ENCODE measurements around the gene TM7SF2.
"Not testable (repeated sequence)": the region's sequence is repeated elsewhere in the genome, so short reads cannot be mapped to it uniquely, and the experiment has no call there.

TM7SF2 gene

DNA sequence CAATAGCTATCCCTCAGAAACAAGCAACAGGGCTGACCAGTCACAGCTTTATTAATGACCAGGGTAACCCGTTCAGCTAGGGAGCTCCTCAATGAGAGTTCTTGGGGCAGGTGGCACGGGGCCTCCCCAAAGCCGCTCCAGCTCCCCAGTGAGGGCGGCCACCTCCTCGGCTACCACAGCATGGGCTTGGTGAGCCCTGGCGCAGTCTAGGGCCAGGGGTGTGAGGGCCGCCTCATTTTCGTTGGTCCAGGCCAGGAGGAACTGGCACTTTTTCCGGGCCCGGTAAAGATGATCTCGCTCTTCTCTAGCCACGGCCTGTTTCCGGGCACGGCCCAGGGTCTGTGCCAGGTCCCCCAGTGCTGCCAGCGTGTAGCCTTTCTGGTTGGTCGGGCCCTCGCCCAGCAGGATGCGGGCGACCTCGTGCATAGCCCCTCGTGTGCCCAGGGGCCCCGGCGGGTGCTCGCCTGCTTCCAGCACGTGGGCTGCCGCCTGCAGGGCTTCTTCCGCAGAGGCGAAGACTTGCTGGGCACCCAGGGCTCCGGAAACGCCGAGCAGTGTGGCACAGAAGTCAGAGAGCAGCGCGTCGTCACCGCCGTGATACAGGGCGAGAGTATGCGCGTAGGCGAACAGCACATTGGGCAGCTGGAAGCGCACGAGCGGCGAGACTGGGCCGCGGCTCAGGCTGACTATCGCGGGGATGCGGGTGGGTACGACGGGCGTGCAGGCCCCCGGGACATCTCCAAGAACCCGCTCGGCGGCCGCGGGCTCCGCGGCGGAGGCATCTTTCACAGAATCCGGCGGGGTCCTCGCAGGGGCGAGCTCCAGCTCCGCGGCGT lies 4.9 kb downstream of the TM7SF2 start:
- no peak for FAIRE-seq

DNA sequence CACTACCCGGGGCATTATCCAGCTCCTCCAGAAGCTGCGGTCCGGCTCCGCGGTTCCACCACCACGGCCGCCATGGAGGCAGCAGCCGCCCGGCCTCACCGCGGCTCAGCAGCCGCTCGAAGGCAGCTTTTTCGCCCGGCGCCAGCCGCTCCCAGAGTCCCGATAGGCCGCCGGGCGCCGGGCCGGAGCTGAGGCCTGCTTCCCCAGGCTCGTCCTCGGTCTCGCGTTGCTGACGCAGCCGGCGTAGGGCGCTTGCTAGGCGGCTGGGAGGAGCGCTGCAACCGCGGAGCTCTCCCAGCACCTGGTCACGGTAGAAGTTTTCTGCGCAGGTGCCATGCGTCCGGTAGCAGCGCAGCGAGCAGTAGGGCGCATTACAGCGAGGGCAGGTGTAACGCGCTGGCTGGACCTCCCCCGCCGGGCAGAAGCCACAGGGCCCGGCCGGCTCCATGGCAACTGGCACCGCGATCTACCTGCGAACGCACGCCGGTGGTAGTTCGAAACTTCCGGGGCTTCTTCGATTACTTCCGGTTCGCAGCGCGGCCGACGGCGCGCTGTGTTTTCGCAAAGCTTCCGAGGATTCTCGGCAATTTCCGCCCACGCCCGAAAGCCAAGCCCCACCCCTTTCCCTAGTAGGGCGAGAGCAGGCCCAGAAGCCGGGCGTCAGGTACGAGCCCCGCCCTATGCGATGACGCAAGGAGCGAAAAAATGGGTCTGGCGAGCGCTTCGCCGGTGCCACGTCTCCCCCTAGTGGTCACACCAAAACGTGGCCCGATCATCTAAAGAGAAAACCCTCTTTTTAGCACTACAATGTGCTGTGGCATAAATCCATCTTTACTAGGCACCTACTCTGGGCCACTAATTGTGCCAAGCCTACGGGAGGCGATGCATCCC lies 5.8 kb downstream of the TM7SF2 start, which contains the start of gene ZNHIT2:
TSS of gene ZNHIT2 (minus strand) at position 496 of the 891 bp plus-strand sequence. CDS start at position 448, 48 bp downstream.
- peak; percentile 91 for FAIRE-seq

DNA sequence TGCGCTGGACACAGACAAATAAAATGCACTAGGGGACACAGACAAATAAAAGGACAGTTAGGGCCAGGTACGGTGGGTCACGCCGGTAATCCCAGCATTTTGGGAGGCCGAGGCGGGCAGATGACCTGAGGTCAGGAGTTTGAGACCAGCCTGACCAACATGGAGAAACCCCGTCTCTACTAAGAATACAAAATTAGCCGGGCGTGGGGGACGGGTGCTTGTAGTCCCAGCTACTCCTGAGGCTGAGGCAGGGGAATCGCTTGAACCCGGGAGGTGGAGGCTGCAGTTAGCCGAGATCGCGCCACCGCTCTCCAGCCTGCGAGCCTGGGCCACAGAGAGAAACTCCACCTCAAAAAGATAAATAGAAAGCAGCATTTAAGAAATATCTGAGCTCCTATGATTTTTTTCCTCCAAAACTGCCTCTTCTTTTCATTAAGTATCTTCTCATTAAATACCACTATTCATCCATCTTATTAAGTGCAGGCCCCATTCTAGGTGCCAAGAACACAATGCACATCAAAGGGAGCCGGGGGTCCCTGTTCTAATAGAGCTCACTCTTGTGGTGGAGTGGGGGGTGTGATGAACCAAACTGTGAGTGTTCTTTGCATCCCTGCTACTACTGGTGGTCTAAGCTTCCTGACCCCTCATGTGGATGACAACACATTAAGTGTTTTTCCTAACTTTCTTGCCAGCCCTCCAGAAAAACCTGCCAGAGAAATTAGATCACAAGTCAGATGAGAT lies 6.6 kb downstream of the TM7SF2 start:
- no peak for FAIRE-seq

DNA sequence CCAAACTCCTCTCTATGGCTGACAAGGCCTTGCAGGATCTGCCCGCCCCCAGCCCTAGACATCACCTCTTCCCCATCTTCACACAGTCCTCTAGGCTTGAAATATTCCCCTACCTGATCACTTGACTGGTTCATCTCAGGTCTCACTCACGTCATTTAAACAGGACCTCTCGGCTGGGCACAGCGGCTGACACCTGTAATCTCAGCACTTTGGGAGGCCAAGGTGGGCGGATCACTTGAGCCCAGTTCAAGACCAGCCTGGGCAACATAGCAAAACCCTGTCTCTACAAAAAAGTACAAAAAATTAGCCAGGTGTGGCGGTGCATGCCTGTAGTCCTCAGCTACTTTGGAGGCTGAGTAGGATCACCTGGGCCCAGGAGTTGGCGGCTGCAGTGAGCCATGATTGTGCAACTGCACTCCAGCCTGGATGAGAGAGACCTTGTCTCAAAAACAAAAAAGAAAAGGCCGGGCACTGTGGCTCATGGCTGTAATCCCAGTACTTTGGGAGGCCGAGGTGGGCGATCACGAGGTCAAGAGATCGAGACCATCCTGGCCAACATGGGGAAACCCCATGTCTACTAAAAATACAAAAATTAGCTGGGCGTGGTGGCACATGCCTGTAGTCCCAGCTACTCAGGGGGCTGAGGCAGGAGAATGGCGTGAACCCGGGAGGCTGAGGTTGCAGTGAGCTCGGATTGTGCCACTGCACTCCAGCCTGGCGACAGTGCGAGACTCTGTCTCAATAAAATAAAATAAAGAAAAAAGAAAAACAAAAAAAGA lies 7.4 kb downstream of the TM7SF2 start:
- not testable (repeated sequence) for FAIRE-seq

DNA sequence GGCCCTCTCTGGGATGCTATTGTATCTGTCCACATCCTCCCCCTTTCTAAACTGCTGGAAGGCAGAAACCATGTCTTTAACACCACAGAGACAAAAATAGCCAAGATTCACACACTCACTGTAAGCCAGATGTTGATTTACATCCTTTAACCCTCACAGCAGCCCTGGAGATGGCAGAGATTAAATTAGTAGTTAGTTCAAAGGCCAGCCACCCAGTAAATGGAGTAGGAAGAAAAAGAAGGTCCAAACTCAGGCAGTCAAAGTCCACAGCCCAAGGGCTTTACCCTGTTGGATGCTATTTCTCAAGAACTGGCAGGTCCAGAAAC lies 8.0 kb downstream of the TM7SF2 start:
- FAIRE-seq, result no peak

DNA sequence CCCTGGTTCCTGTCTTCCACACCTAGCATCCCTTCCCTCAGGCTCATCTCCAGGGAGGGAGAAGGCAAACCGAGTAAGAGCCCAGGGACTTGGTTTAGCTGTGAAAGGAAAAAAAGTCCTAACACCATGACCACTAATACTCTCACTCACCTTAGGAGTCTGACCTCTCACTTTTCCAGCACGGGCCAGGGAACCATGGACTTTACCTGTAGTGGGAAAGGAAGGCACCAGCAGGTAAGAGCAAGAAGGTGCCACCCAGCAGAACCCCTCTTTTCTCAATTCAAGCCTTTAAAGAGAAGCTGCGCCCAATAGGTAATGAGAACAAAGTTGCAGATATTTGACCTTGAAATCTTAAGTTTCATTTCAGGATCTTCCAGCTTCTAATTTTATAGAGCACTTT lies 9.2 kb downstream of the TM7SF2 start:
- FAIRE-seq, result no peak

DNA sequence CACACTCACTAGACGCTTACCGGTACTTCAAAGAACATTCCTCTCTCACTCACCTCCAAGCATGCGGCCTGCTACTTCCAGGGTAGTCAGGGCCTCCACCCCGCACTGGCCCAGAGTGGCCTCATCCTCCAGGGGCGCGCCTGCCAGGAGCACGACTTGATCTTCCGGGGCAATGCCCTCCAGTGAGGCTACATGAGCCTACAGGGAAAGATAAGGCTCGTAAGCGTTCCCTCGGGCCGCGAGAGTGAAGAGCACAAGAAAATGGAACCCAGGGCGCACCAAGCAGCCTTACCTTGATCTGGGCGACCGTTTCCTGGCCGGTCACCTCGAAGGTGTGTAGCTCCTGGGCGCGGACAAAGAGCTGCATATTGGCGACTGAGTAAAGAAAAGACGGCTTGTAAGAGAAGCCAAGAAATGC lies 9.8 kb downstream of the TM7SF2 start:
- FAIRE-seq, result no peak

DNA sequence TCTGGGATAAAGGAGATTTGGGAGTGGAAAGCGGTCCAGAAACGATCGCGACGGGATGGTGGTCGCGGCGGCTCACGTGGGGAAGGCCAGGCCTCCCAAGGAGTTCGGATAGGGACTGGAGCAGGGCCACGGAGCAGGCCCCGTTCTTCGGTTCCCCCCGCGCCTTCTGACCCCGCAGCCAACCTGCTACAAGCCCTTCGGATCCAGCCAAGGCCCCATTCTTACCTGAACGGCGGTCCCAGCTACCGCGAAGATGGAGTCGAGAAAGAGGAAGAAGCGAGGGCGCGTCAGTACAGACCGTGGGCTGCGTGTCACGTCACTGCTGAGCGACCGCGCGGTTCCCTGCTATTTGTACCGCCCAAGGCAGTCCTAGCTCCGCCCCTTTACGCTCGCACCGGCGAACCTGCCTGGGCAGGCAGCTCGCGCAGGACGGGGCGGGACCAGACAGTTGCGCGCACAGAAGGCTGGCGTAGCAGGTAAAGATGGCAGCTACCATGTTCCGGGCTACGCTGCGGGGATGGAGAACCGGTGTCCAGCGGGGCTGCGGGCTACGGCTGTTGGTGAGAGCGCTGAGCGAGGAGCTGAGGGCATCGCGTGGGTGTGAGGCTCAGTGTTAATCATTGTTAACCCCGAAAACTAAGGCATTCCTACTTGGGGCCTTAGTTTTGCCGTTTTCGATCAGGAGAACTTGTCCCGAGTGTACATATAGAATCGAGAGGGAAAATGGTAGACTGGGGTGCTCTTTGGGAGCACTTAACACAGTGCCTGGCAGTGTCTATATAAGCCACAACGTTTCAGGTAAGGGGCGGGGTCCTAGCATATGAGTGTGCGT lies 10.4 kb downstream of the TM7SF2 start, which contains the start of the genes FAU and MRPL49:
TSS of gene FAU (minus strand) at position 270 of the 832 bp plus-strand sequence. CDS start 321 bp downstream, outside the sequence.
TSS of gene MRPL49 (plus strand) at position 457 of the 832 bp plus-strand sequence. CDS start at position 483, 26 bp downstream.
- no peak for FAIRE-seq

DNA sequence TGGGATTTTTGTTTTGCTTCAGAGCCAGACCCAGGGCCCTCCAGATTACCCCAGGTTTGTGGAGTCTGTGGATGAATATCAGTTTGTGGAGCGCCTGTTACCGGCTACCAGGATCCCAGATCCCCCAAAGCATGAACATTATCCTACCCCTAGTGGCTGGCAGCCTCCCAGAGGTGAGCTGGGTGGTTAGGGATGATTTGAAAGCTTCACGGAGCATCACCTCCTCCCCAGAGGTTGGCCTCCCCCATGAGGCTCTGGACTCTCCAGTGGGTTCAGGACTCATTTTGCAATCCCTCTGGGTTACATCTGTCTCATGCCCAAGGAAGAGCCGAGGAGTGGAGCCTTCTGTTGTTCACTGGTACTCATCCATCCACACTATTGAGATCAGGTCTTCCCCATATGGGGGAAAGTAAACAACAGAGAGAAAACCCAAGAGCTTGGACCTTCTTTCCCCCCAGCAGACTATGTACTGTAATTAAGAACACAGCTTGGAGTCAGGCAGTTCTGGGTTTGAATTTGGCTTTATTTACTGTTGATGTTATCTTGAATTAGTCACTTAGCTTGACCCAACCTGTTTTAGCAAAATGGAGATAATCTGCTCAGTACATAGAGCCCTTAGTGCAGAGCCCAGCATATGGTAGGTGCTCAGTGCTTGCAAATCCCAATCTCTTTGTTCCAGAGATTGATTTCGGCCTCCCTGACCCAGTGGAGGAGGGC lies 13.0 kb downstream of the TM7SF2 start:
- no peak for FAIRE-seq

DNA sequence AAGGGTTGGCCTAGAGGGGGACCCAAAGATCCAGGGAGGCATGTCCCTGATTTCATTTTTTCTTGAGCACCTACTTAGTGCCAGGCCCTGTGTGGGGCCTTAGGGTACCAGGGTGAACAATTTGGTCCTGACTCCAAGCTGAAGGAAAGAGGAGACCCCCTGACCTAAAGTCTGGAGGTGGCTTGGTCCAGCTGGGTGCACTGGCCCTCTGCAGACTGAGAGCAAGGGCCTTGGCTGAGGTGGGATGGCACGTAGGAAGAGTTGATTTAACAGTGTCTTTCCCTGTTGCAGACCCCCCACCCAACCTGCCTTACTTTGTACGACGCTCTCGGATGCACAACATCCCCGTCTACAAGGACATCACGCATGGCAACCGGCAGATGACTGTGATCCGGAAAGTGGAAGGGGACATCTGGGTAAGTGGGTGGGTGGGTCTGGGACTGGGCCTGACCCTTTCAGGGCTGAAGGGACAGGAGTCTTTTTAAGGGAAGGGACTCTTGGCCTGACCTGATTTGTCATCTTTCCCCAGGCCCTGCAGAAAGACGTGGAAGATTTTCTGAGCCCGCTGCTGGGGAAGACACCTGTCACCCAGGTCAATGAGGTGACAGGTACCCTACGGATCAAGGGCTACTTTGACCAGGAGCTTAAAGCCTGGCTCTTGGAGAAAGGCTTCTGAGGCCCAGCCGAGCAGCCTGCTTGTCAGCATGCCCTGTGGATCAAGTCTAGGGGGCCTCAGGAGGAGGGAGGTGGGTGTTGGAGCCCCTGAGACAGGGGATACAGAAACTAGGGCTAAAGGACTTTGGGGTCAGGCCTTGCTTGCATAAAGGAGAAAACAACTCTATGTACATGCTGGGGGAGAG lies 13.8 kb downstream of the TM7SF2 start:
- no peak for FAIRE-seq

DNA sequence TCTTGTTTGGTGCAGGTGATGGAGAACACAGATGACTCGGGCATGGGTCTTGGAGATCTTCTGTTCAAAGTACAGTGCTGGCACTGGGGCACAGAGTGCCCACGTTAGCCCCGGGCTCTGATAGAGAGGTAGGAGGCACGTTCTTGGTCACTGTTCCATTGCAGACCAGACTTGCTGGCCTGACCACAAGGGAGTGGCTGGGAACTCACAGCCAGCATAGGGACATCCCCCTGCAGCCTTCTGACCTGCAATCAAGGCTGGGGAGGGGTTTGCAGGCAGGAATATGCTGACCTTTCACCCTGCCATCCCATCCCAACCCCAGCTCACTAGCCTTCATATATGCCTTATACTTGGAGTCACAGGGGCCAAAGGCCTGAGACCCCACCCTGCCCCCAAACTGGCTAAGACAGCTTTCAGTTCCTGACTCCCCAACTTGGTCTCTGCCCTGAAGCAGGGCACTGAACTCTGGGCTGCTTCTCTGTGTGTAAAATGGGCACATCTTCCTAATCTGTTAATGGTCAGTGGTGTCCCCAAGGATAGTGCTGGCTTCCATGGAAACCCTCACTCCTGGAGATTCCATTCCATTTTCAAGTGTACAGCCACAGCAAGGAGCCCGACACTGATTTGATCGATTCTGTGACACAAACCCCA lies 15.1 kb downstream of the TM7SF2 start:
- FAIRE-seq, result no peak

DNA sequence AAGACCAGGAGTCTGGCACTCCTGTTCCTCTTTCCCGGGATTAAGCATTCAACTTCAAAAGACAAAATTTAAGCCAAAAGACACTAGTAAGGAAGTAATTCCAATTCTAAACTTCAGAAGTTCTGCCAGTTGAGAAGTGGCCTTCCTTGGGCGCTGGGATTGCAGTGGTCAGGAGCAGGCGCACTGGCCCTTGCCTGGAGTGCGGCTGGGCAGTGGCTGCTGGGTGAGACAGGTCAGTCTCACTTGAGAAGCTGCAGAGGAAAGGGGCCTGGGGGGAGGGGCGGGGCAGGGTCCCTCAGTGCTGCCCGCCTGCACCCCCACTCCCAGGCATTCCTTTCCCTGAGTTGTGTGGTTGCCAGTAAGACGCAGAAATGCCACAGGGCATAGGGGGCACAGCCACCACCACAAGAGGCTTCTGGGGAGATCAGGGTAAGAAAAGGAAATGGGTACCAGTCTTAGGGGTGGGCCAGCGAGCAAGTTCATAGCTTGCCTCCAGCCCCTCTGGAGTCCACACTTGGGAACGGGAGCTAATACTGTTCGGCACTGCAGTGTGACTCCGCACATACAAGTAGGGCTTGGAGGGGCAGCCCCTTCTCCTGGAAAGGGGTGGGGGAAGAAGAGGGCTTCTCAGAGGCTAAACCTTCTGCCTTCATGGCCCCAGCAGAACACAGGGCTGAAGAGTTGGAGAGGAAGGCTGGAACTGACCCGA lies 16.0 kb downstream of the TM7SF2 start:
- FAIRE-seq, result no peak

DNA sequence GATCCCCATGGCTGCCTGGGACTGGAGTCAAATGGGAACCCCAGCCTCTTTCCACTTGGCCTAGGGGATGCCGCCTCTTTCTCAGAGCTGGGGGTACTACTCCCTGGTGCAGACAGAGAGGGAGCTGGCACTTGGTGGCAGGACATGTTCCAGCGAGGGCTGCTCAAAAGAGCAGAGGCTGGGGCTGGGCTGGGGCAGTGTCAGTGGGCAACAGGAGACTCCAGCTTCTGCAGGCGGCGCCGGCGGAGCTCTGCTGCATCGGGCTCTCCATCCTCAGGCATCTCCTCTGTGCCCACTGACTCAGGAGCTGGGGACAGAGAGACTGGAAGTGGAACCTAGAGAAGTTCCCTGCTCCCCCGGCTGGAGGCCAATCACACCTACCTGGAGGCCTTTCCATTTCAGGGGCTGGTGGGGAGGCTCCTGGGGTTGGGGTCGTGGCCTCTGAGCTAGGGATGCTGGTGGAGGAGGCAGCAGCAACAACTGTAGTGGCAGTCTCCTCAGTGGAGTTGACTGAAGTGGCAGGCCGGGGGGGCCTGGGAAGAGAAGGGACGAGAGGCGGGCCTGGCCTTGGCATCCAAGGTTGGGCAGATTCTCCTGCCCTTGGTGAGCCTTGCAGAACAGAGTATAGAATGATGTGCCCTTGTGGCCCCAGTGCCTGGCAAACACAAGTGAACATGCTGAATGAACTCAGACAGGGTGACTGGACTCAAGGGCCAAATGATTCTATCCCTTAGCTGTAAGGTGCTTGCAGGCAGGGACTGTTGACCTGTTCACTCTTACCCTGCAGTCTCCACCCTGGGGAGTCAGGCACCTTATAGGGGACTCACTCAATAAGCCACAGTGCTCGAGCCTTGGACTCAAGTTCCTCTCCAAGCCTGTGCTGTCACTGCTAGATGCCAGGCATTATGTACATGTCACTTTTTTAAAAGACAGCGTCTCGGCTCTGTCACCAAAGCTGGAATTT lies 16.8 kb downstream of the TM7SF2 start:
- FAIRE-seq, result no peak

DNA sequence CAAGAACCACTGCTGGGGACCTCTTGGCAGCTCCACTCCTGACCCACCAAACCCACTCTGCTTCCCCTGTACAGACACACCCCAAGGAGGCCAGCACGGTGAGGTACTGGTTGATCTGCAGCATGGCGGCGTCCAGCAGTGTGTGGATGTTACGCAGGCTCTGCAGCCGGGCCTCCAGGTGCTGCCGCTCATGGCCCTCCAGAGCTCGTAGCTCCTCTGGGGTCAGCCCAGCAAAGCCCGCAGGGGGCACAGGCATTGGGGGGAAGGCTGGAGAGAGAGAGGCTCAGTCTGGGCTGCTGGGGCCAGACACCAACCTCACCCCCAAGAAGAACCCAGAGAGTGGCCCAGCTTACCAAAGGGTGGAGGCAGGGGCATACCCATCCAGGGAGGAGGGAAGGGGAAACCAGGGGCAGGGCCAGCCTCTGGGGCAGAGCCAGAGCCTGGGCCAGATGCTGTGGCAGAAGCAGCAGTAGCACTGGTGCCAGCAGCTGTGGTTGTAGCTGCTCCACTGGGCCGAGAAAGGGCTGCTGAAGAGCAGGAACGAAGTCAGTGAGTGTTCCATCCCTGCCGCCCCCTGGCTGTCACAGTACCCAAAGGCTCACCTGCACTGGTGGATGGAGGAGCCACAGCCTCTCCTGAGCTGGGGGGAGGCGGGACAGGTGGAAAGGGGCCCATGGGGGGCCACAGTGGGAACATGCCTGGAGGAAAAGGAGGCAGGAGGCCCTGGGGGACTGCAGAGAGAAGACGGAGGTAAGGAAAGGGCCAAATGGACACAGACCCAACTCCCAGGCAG lies 18.2 kb downstream of the TM7SF2 start:
- no peak for FAIRE-seq

DNA sequence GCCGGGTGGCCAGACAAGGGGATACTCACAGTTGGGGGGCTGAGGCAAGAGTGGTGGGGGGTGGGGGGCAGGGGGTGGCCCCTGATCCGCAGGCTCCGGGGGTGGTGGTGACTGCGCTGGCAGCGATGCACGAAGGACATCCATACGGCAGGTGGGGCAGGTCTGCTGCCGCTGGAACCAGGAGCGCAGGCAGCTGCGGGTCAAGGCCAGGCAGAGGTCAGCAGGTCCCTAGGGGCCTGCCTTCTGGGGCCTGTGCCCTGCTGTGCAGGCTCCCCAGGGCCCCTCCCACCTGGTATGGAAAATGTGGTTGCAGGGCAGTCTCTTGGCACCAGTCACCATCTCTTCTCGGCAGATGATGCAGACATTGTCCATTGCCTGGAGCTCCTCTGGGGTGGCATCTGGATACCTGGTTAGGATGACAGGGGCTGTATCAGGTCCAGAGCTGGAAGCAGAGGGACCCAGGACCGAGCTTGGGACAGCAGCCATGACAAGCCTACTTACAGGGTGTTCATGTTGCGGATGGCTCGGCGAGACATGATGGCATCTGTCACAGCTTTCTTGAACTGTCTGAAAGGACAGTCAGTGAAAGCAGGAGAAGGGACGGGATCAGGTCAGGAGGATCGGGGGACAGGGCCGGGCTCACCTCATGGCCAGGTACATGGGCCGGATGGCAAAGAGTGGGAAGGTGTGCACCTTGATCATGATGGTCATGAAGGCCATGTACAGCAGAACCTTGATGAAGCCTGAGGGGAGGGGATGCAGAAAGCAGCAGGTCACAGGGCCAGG lies 19.2 kb downstream of the TM7SF2 start:
- FAIRE-seq, result no peak
